ENCODE measurements around the gene TAS2R4. TPM values are rescaled to one million over a fixed set of nuclear protein-coding genes. Genes with fewer than 3 reads are reported as not detected.

TAS2R4 gene
- total and polyA plus RNA-seq, 2 donors (not counting 3 experiments of a cell fraction or from before 2014, with no cell fraction given), result 0.30 to 1.4 TPM

GRCh38 chr7:141739250-141739649, 37.2 kb upstream of the TAS2R4 start:
- Histone ChIP-seq H3K9me1 (replicated peaks; ENCODE audit: control insufficient read depth, extremely low read depth, insufficient read depth, low read length) (no peaks in the 10 kb centered on the region), H3K9me3 (replicated peaks; ENCODE audit: control insufficient read depth, insufficient read depth, low read length) (no peaks in the 10 kb centered on the region), H3K36me3 (ENCODE audit: control insufficient read depth in 2 of 2, extremely low read depth in 1 of 2, insufficient read depth in 2 of 2, low read length in 2 of 2) (peaks cover 15 to 20% of the 10 kb centered on the region in 2 experiments), H3K4me3 (replicated peaks in 1 of 3; ENCODE audit: insufficient read depth in 1 of 3, low read depth in 1 of 3, low read length in 3 of 3) (peak overlapping the region in 1 of 3 experiments; percentile 96), H3K27ac (ENCODE audit: insufficient read depth, low read depth, low read length) (no peak overlapping the region), H3K79me2 (ENCODE audit: control insufficient read depth, insufficient read depth, low read length) (peaks cover 36% of the 10 kb centered on the region), H3K4me1 (ENCODE audit: control insufficient read depth, extremely low read depth, insufficient read depth, low read length) (peaks cover 16% of the 10 kb centered on the region), H3K27me3 (ENCODE audit: control insufficient read depth in 2 of 2, insufficient read depth in 2 of 2, low read length in 2 of 2) (no peaks in the 10 kb centered on the region), H3K9ac (replicated peaks; ENCODE audit: extremely low read depth, insufficient read depth, low read length) (peak overlapping the region; percentile 98), H2AFZ (ENCODE audit: low read depth, low read length) (no peak overlapping the region), H3K4me2 (ENCODE audit: insufficient read depth, low read length) (peak overlapping the region; percentile 98), H4K20me1 (replicated peaks; ENCODE audit: control insufficient read depth, extremely low read depth, insufficient read depth, low read length) (no peaks in the 10 kb centered on the region)
- DNase-seq (ENCODE audit: low read depth, low spot score) (no peak), FAIRE-seq (no peak)
- CTCF ChIA-PET, result interaction anchor here (1.4 to 3.3 kb wide), 6 partner anchors 11 to 85 kb away, joined by 4 to 83 read pairs (median 23); partner anchors contain the start of gene DENND11
- intact Hi-C loops (cut with micrococcal nuclease) (no loop called here), dilution Hi-C loops (cut with MboI; ENCODE audit: extremely low pct_ligation_motif_present, low sequenced_read_pairs) (no loop called here)
- POLR2A ChIA-PET, result no interaction called here
- TF ChIP-seq POLR2AphosphoS5 (IDR thresholded peaks at IDR 0.05; ENCODE audit: insufficient read depth, low read depth, low read length) (no peak), POLR2A (IDR thresholded peaks at IDR 0.05; ENCODE audit: low read depth, low read length) (no peak), MYC (IDR thresholded peaks at IDR 0.05; ENCODE audit: low read depth, low read length) (no peak), GATA2 (IDR thresholded peaks at IDR 0.05; ENCODE audit: insufficient read depth, insufficient read length, low read depth, low read length) (no peak), EZH2 (IDR thresholded peaks at IDR 0.05; ENCODE audit: borderline replicate concordance, low read depth, low read length, severe bottlenecking) (no peak), FOS (IDR thresholded peaks at IDR 0.05; ENCODE audit: borderline replicate concordance, insufficient read depth, low read length) (no peak), JUN (IDR thresholded peaks at IDR 0.05; ENCODE audit: borderline replicate concordance, insufficient read depth, insufficient read length, low read depth) (no peak)
- TF ChIP-seq, protein P1, sequence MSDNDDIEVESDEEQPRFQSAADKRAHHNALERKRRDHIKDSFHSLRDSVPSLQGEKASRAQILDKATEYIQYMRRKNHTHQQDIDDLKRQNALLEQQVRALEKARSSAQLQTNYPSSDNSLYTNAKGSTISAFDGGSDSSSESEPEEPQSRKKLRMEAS (IDR thresholded peaks at IDR 0.05; ENCODE audit: insufficient read depth, insufficient read length), result no peak
- TF ChIP-seq, protein P2, sequence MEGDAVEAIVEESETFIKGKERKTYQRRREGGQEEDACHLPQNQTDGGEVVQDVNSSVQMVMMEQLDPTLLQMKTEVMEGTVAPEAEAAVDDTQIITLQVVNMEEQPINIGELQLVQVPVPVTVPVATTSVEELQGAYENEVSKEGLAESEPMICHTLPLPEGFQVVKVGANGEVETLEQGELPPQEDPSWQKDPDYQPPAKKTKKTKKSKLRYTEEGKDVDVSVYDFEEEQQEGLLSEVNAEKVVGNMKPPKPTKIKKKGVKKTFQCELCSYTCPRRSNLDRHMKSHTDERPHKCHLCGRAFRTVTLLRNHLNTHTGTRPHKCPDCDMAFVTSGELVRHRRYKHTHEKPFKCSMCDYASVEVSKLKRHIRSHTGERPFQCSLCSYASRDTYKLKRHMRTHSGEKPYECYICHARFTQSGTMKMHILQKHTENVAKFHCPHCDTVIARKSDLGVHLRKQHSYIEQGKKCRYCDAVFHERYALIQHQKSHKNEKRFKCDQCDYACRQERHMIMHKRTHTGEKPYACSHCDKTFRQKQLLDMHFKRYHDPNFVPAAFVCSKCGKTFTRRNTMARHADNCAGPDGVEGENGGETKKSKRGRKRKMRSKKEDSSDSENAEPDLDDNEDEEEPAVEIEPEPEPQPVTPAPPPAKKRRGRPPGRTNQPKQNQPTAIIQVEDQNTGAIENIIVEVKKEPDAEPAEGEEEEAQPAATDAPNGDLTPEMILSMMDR (IDR thresholded peaks at IDR 0.05; ENCODE audit: extremely low read depth in 1 of 2, insufficient read depth in 1 of 2, low read depth in 1 of 2, low read length in 2 of 2), result no peak
- no TSS peak for BruUV-seq (replicated peaks)

All from endothelial cell of umbilical vein (primary cell).